Measurements from ENCODE around the gene HNRNPLL. TPM values are rescaled to one million over a fixed set of nuclear protein-coding genes. Genes with fewer than 3 reads are reported as not detected.

HNRNPLL gene
- total RNA-seq, 4 donors from 2014 or later: 11.9 to 38.1 (median 20.0) TPM

GRCh38 chr2:38561691-38562090, 41.0 kb downstream of the HNRNPLL start:
- no peaks in the 10 kb centered on the region for H3K9me3 ChIP-seq
- TF ChIP-seq CTCF (IDR thresholded peaks at IDR 0.05) (no peak), POLR2A (IDR thresholded peaks at IDR 0.05) (no peak)
- H3K4me1 ChIP-seq: no peaks in the 10 kb centered on the region
- no peak overlapping the region for H3K27ac ChIP-seq
- H3K27me3 ChIP-seq: no peaks in the 10 kb centered on the region
- peaks cover 0 to 57% (median 0%) of the 10 kb centered on the region in 3 donors for H3K36me3 ChIP-seq
- no peak for DNase-seq
- intact Hi-C loops (cut with DNase I): no loop called here
- H3K4me3 ChIP-seq: no peak overlapping the region

GRCh38 chr2:38560092-38560491, 42.6 kb downstream of the HNRNPLL start:
- no peaks in the 10 kb centered on the region for H3K27me3 ChIP-seq
- no peak overlapping the region for H3K27ac ChIP-seq
- H3K4me1 ChIP-seq: no peaks in the 10 kb centered on the region
- no peaks in the 10 kb centered on the region for H3K9me3 ChIP-seq
- no peak overlapping the region for H3K4me3 ChIP-seq
- WGBS, 2 donors: 92 to 93% methylated on average over 2 of the region's 2 CpGs
- intact Hi-C loops (cut with DNase I): no loop called here
- no peak for DNase-seq
- H3K36me3 ChIP-seq: peaks cover 0 to 41% (median 0%) of the 10 kb centered on the region in 3 donors
- TF ChIP-seq CTCF (IDR thresholded peaks at IDR 0.05): no peak
- TF ChIP-seq POLR2A (IDR thresholded peaks at IDR 0.05): no peak

GRCh38 chr2:38557981-38558380, 44.7 kb downstream of the HNRNPLL start:
- H3K4me1 ChIP-seq: no peaks in the 10 kb centered on the region
- H3K9me3 ChIP-seq: no peaks in the 10 kb centered on the region
- H3K27me3 ChIP-seq: no peaks in the 10 kb centered on the region
- no peak for DNase-seq
- no peak overlapping the region for H3K27ac ChIP-seq
- H3K4me3 ChIP-seq: no peak overlapping the region
- WGBS, 2 donors: 87 to 95% methylated on average over 5 of the region's 5 CpGs
- peaks cover 0 to 26% (median 0%) of the 10 kb centered on the region in 3 donors for H3K36me3 ChIP-seq
- TF ChIP-seq POLR2A (IDR thresholded peaks at IDR 0.05) (no peak), CTCF (IDR thresholded peaks at IDR 0.05) (no peak)
- intact Hi-C loops (cut with DNase I): no loop called here

GRCh38 chr2:38557217-38557616, 45.5 kb downstream of the HNRNPLL start:
- intact Hi-C loops (cut with DNase I): no loop called here
- H3K27me3 ChIP-seq: no peaks in the 10 kb centered on the region

More at GRCh38 chr2:38557217-38557616, 45.5 kb downstream of the HNRNPLL start:
- 84 to 88% methylated on average over 2 of the region's 2 CpGs for WGBS, 2 donors
- H3K27ac ChIP-seq: no peak overlapping the region
- DNase-seq: no peak
- peaks cover 0 to 23% (median 0%) of the 10 kb centered on the region in 3 donors for H3K36me3 ChIP-seq
- H3K4me1 ChIP-seq: no peaks in the 10 kb centered on the region
- H3K9me3 ChIP-seq: no peaks in the 10 kb centered on the region
- no peak overlapping the region for H3K4me3 ChIP-seq
- TF ChIP-seq CTCF (IDR thresholded peaks at IDR 0.05): no peak
- TF ChIP-seq POLR2A (IDR thresholded peaks at IDR 0.05): no peak

Data from esophagus squamous epithelium (tissue), 5 donors.